ENCODE data around the gene GMEB2. TPM values are rescaled to one million over a fixed set of nuclear protein-coding genes. Genes with fewer than 3 reads are reported as not detected.

Gene GMEB2
- total and polyA plus RNA-seq, 10 of the 15 experiments (the other 5 are each of a cell fraction or from before 2014, with no cell fraction given), result 0.08 to 15.1 (median 6.9) TPM

DNA sequence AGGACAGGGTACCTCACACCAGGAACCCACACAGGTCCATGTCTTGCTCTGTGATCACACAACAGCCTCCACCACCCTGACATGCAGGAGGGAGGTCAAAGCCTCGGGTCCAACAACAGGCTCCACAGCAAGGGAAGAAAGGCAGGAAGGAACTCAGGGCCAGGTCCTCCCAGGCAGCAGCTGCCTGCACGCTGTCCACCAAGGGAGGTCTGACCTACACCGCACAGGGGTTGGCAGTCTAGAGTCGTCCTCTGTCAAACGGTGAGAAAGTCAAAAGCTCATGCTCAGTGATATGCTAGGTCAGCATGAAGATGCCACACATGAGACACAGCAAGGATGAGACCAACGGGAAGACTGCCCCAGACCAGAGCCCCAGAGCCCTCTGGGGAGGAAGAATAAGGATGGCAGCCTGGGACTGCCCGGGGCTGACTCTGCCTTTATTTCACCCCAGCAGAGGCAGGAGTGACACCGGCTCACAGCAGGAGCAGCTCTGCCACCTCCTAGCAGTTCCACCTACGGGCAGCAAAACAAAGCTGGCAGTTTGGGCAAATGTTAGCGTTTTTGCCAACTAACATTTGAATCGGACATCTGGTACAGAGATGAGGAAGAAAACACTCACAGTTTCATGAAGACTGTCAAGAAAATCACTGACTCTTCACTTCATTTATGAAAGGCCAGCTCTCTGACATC lies 8.5 kb downstream of the GMEB2 start (continued):
- no peak for TF ChIP-seq TAF1 (IDR thresholded peaks at IDR 0.05; ENCODE audit: borderline replicate concordance, low read depth, low read length)

DNA sequence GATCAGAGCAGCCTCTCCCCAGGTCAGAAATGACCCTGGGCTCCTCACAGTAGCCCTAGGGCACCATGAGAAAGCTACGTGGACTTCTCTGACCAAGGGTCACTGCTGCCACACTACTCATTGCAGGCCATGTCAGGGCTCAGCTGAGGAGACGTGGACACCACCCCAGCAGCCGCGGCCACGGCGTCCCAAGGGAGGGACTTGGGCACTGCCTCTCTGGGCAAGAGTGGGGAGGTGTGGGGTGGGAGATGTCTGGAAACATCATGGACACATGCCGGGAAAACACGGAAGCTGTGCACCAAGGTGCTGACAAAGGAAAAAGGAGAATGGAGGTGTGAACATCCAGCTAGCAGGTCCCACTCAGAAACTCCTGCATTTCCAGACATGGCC lies 9.0 kb downstream of the GMEB2 start:
- BruUV-seq (replicated peaks), result no TSS peak
- 86% methylated on average over 8 of the region's 8 CpGs for WGBS (ENCODE audit: insufficient coverage, insufficient replicate concordance, low lambda C conversion rate, missing lambda C conversion rate)
- ChIA-PET RAD21 (ENCODE audit: unreplicated experiment) (no interaction called here), CTCF (interaction anchor here (0.7 kb wide), 1 partner anchor 76 kb away, joined by 5 read pairs; no protein-coding TSS in a partner anchor), POLR2A (interaction anchor here (0.9 to 1.2 kb wide), 2 partner anchors 9 to 97 kb away, joined by 3 to 4 read pairs; partner anchors contain the start of gene GMEB2), SMC1A (ENCODE audit: uncharacterized antibody, unreplicated experiment) (no interaction called here)
- DNase-seq (ENCODE audit: low read depth, low spot score) (no peak), FAIRE-seq (no peak), ATAC-seq (no peak)
- no peak overlapping the region for H2AFZ ChIP-seq (ENCODE audit: control insufficient read depth, low read depth, low read length)
- no peak overlapping the region for H3K4me2 ChIP-seq (ENCODE audit: control insufficient read depth, insufficient read depth)
- in situ Hi-C loops (cut with MboI), result no loop called here
- H3K4me3 ChIP-seq, result no peak overlapping the region
- no peaks in the 10 kb centered on the region for H3K27me3 ChIP-seq (replicated peaks in 1 of 2; ENCODE audit: control insufficient read depth in 2 of 2, insufficient read depth in 2 of 2, low read length in 1 of 2)
- peaks cover 20% of the 10 kb centered on the region for H3K79me2 ChIP-seq (ENCODE audit: control insufficient read depth, insufficient read depth, low read length)
- H4K20me1 ChIP-seq (ENCODE audit: control insufficient read depth, insufficient read depth), result no peaks in the 10 kb centered on the region
- TF ChIP-seq SIX5 (IDR thresholded peaks at IDR 0.05; ENCODE audit: low read depth, low read length, severe bottlenecking), result no peak
- TF ChIP-seq NRF1 (conservative IDR thresholded peaks at IDR 0.05; ENCODE audit: low read depth, low read length), result no peak
- TF ChIP-seq MYB (IDR thresholded peaks at IDR 0.05; ENCODE audit: borderline replicate concordance, low read depth, low read length), result no peak
- no peak for TF ChIP-seq RAD21 (IDR thresholded peaks at IDR 0.05; ENCODE audit: insufficient read depth, low read depth, low read length)
- no peak for TF ChIP-seq HDAC6 (IDR thresholded peaks at IDR 0.05; ENCODE audit: unreplicated experiment)
- no peak for TF ChIP-seq EGR1 (IDR thresholded peaks at IDR 0.05; ENCODE audit: borderline replicate concordance in 1 of 2, low read depth in 2 of 2, low read length in 2 of 2)
- no peak for TF ChIP-seq BCL11A (IDR thresholded peaks at IDR 0.05; ENCODE audit: low read depth, low read length)
- TF ChIP-seq NR2C1 (IDR thresholded peaks at IDR 0.05), result no peak
- TF ChIP-seq, protein P1, sequence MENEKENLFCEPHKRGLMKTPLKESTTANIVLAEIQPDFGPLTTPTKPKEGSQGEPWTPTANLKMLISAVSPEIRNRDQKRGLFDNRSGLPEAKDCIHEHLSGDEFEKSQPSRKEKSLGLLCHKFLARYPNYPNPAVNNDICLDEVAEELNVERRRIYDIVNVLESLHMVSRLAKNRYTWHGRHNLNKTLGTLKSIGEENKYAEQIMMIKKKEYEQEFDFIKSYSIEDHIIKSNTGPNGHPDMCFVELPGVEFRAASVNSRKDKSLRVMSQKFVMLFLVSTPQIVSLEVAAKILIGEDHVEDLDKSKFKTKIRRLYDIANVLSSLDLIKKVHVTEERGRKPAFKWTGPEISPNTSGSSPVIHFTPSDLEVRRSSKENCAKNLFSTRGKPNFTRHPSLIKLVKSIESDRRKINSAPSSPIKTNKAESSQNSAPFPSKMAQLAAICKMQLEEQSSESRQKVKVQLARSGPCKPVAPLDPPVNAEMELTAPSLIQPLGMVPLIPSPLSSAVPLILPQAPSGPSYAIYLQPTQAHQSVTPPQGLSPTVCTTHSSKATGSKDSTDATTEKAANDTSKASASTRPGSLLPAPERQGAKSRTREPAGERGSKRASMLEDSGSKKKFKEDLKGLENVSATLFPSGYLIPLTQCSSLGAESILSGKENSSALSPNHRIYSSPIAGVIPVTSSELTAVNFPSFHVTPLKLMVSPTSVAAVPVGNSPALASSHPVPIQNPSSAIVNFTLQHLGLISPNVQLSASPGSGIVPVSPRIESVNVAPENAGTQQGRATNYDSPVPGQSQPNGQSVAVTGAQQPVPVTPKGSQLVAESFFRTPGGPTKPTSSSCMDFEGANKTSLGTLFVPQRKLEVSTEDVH (IDR thresholded peaks at IDR 0.05; ENCODE audit: low read depth, partially characterized antibody), result no peak
- no peak for TF ChIP-seq GATAD2B (conservative IDR thresholded peaks at IDR 0.05; ENCODE audit: low read depth)
- no peak for TF ChIP-seq SP1 (IDR thresholded peaks at IDR 0.05; ENCODE audit: low read depth, low read length)
- TF ChIP-seq ZBED1 (IDR thresholded peaks at IDR 0.05; ENCODE audit: borderline replicate concordance), result no peak
- TF ChIP-seq ETV6 (conservative IDR thresholded peaks at IDR 0.05 in 1 of 2, IDR thresholded peaks at IDR 0.05 in 1 of 2; ENCODE audit: borderline replicate concordance in 1 of 2, low read depth in 1 of 2), result no peak
- TF ChIP-seq PML (IDR thresholded peaks at IDR 0.05; ENCODE audit: low read length), result no peak
- no peak for TF ChIP-seq IKZF1 (conservative IDR thresholded peaks at IDR 0.05)
- TF ChIP-seq, protein P2, sequence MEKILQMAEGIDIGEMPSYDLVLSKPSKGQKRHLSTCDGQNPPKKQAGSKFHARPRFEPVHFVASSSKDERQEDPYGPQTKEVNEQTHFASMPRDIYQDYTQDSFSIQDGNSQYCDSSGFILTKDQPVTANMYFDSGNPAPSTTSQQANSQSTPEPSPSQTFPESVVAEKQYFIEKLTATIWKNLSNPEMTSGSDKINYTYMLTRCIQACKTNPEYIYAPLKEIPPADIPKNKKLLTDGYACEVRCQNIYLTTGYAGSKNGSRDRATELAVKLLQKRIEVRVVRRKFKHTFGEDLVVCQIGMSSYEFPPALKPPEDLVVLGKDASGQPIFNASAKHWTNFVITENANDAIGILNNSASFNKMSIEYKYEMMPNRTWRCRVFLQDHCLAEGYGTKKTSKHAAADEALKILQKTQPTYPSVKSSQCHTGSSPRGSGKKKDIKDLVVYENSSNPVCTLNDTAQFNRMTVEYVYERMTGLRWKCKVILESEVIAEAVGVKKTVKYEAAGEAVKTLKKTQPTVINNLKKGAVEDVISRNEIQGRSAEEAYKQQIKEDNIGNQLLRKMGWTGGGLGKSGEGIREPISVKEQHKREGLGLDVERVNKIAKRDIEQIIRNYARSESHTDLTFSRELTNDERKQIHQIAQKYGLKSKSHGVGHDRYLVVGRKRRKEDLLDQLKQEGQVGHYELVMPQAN (conservative IDR thresholded peaks at IDR 0.05), result no peak
- no peak overlapping the region for H3K9ac ChIP-seq (ENCODE audit: control insufficient read depth, insufficient read depth, low read length)
- H3K4me1 ChIP-seq (ENCODE audit: control insufficient read depth, insufficient read depth, low read length), result peaks cover 7% of the 10 kb centered on the region
- H3K9me3 ChIP-seq (replicated peaks; ENCODE audit: control insufficient read depth, insufficient read depth, low read length), result no peaks in the 10 kb centered on the region
- no peak overlapping the region for H3K27ac ChIP-seq (ENCODE audit: control insufficient read depth, insufficient read depth)
- intact Hi-C loops (cut with micrococcal nuclease; ENCODE audit: unreplicated experiment), result no loop called here
- peaks cover 12 to 16% of the 10 kb centered on the region in 2 experiments for H3K36me3 ChIP-seq (ENCODE audit: control insufficient read depth in 2 of 2, insufficient read depth in 2 of 2, low read length in 1 of 2)
